Panc1 (cell line): ENCODE results near the gene HNRNPA3. TPM values are rescaled to one million over a fixed set of nuclear protein-coding genes. Genes with fewer than 3 reads are reported as not detected.

Source experiments
- ATAC-seq: fragments of 200-7000 bp; cut with Tn5 transposase; 2 replicates; pipeline ENCODE4 v1.9.1; 2020; ENCODE audit warnings: mild to moderate bottlenecking, moderate library complexity
- BruUV-seq: library from RNA; stranded (reverse); fragments of 400-500 nt; replicated peaks from 2 replicates; lab custom pipeline; 2021; lab: Mats Ljungman, UMichigan
- CTCF ChIA-PET: fragments of 300-600 bp; sonication (Branson Sonifier 250); formaldehyde crosslinking; loops from one replicate; lab custom pipeline; 2022; ENCODE audit warnings: antibody characterized with exemption; lab: Charles Lee
- POLR2A ChIA-PET: fragments of 300-600 bp; sonication (Branson Sonifier 250); formaldehyde crosslinking; loops from one replicate; lab custom pipeline; 2022; ENCODE audit warnings: antibody characterized with exemption; lab: Charles Lee
- DNase-seq: peaks from one replicate; pipeline ENCODE4 v3.0.0-alpha.2; 2010; ENCODE audit warnings: low read depth, low spot score
- H3K27ac ChIP-seq: 2 replicates; pipeline ENCODE4 v1.5.1; 2011; ENCODE audit warnings: mild to moderate bottlenecking, low read length, inconsistent platforms
- H3K27me3 ChIP-seq: fragments of 200-500 bp; sonication (Bioruptor generic); 2 replicates; pipeline ENCODE4 v1.6.0; 2014; ENCODE audit warnings: low read length, inconsistent platforms; ENCODE audit not compliant: control insufficient read depth, insufficient read depth
- H3K36me3 ChIP-seq: fragments of 200-500 bp; sonication (Bioruptor generic); 2 replicates; pipeline ENCODE4 v1.5.1; 2014; ENCODE audit warnings: inconsistent platforms, mild to moderate bottlenecking, low read length, moderate library complexity; ENCODE audit not compliant: control insufficient read depth, insufficient read depth
- H3K4me1 ChIP-seq: 2 replicates; pipeline ENCODE4 v1.5.1; 2011; ENCODE audit warnings: inconsistent platforms, mild to moderate bottlenecking, low read length, moderate library complexity; ENCODE audit not compliant: control insufficient read depth, insufficient read depth
- H3K4me3 ChIP-seq, 2 experiments: 2 replicates each; pipeline ENCODE4 v1.5.1; 2011 to 2012; ENCODE audit warnings: low read depth in 2 of 2, low read length in 2 of 2, mild to moderate bottlenecking in 2 of 2, inconsistent platforms in 1 of 2, moderate library complexity in 1 of 2
- H3K9me3 ChIP-seq: fragments of 200-500 bp; sonication (Bioruptor generic); 2 replicates; pipeline ENCODE4 v1.5.1; 2014; ENCODE audit warnings: low read depth, mild to moderate bottlenecking, inconsistent platforms, low read length, moderate library complexity; ENCODE audit not compliant: control insufficient read depth, insufficient read depth
- POLR2AphosphoS5 ChIP-seq: IDR thresholded peaks from 2 replicates; pipeline ENCODE4 v1.6.1; 2012; ENCODE audit warnings: mild to moderate bottlenecking, low read depth, low read length, moderate library complexity
- SIN3A ChIP-seq: IDR thresholded peaks from 2 replicates; pipeline ENCODE4 v1.6.1; 2012; ENCODE audit warnings: low read depth, mild to moderate bottlenecking, low read length, moderate library complexity, borderline replicate concordance; ENCODE audit not compliant: insufficient read depth
- TCF7L2 ChIP-seq: IDR thresholded peaks from 2 replicates; pipeline ENCODE4 v1.6.1; 2011; ENCODE audit warnings: mild to moderate bottlenecking, low read depth, low read length, inconsistent platforms
- in situ Hi-C: cut with HindIII; loops from 2 replicates; pipeline ENCODE4 v1.10.0; 2016; ENCODE audit warnings: low sequenced_read_pairs, low pct_unique_long_range_greater_than_20kb
- intact Hi-C: fragments of 100-400 bp; cut with micrococcal nuclease; formaldehyde crosslinking; loops from one replicate; pipeline ENCODE4 v1.10.0; 2022; ENCODE audit not compliant: unreplicated experiment
- total RNA-seq: library from RNA; stranded (reverse); gene quantifications from one replicate; pipeline ENCODE4 v1.2.1, GENCODE V29; 2021; ENCODE audit not compliant: unreplicated experiment
- TF ChIP-seq, protein P1 (sequence below), 2 experiments: IDR thresholded peaks; 2 replicates each; pipeline ENCODE4 v1.6.1; 2011 to 2012; ENCODE audit warnings: low read depth in 2 of 2, control low read depth in 1 of 2, low read length in 1 of 2, mild to moderate bottlenecking in 1 of 2, moderate library complexity in 1 of 2; ENCODE audit not compliant: insufficient read depth in 1 of 2
- TF ChIP-seq, protein P2 (sequence below): fragments of 450-650 bp; IDR thresholded peaks from 2 replicates; pipeline ENCODE4 v1.5.1; 2017; ENCODE audit warnings: mild to moderate bottlenecking

HNRNPA3 gene
- total RNA-seq, 1 experiment from 2014 or later = 228 TPM

DNA sequence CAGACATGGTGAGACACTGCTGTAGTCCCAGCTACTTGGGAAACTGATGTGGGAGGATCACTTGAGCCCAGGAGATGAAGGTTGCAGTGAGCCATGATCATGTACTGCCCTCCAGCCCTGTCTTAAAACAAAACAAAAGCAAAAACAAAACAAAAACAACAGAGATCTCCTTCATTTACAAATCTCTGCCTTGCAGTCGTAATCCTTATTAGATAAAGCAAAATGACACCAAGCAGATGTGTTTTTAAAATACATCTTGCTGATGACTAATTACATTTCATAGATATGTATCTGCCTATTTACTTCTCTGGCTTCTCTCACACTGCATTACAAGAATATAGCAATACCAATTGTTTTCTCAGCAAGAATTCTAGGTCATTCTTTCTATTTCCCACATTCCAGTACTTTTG is 29.1 kb downstream of the HNRNPA3 start:
- no peaks in the 10 kb centered on the region for H3K36me3 ChIP-seq
- CTCF ChIA-PET = interaction anchor here (0.6 kb wide), 1 partner anchor 75 kb away, joined by 4 read pairs; no protein-coding TSS in a partner anchor
- ATAC-seq = 0 out of 2 replicates have a peak, but pooled peaks have one; percentile 11
- H3K4me3 ChIP-seq = peak overlapping the region; percentile 12 to 14; a peak in 3 of 4 replicates
- H3K4me1 ChIP-seq = peaks cover 97% of the 10 kb centered on the region
- no peaks in the 10 kb centered on the region for H3K27me3 ChIP-seq
- in situ Hi-C loops (no loop called here), intact Hi-C loops (loop anchor here (10.0 kb wide), 1 partner anchor 153 kb away; the partner anchor contains the start of gene AGPS)
- TF ChIP-seq, protein P1, sequence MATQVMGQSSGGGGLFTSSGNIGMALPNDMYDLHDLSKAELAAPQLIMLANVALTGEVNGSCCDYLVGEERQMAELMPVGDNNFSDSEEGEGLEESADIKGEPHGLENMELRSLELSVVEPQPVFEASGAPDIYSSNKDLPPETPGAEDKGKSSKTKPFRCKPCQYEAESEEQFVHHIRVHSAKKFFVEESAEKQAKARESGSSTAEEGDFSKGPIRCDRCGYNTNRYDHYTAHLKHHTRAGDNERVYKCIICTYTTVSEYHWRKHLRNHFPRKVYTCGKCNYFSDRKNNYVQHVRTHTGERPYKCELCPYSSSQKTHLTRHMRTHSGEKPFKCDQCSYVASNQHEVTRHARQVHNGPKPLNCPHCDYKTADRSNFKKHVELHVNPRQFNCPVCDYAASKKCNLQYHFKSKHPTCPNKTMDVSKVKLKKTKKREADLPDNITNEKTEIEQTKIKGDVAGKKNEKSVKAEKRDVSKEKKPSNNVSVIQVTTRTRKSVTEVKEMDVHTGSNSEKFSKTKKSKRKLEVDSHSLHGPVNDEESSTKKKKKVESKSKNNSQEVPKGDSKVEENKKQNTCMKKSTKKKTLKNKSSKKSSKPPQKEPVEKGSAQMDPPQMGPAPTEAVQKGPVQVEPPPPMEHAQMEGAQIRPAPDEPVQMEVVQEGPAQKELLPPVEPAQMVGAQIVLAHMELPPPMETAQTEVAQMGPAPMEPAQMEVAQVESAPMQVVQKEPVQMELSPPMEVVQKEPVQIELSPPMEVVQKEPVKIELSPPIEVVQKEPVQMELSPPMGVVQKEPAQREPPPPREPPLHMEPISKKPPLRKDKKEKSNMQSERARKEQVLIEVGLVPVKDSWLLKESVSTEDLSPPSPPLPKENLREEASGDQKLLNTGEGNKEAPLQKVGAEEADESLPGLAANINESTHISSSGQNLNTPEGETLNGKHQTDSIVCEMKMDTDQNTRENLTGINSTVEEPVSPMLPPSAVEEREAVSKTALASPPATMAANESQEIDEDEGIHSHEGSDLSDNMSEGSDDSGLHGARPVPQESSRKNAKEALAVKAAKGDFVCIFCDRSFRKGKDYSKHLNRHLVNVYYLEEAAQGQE (IDR thresholded peaks at IDR 0.05; ENCODE audit: insufficient read depth in 1 of 2, low read depth in 2 of 2, low read length in 1 of 2) = no peak
- TF ChIP-seq POLR2AphosphoS5 = peak; percentile 23; the same call in 1 of the 2 replicates
- H3K9me3 ChIP-seq = no peaks in the 10 kb centered on the region
- POLR2A ChIA-PET = interaction anchor here (1.4 kb wide), 1 partner anchor 22 kb away, joined by 4 read pairs; no protein-coding TSS in a partner anchor
- DNase-seq = no peak
- H3K27ac ChIP-seq = peak overlapping the region; percentile 94
- no TSS peak for BruUV-seq

DNA sequence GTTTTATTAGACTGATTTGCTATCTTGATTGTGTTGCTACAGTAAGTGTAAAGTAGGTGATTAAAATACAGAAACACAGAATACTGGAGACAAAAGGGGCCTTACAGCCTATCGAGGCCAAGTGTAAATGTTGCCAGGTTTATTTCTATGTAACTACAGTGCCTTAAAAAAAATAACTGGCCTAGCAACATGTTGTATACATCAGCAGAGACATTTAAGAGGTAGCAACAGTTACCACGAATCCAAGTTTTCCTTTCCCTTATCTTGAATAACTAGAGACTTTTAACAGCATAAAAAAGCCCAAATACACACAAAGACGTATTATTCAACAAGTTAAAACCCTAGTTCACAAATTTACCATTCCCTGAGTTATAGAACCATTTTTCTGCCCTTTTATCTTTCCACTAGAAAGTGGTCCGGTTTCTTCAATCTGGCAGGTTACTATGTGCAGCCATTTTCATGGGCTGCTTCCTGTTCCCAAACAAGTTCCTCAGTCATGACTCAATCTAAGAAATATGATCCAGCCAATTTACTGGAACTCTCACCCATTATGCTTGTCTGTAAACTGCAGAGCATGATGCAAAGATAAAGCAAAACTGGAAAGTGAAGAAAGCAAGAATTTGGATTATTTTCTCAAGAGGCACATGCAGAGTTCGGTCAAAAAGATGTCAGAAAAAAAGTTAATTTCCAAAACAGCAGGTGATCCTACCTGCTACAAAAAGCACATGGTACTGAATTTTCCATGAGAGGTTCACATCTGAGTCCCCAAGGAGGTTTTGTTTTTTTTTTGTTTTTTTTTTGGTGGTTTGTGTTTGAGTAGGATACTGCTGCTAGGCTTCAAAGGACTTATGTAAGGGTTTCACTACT is 29.8 kb downstream of the HNRNPA3 start:
- TF ChIP-seq SIN3A (no peak), TCF7L2 (peak; percentile 75), POLR2AphosphoS5 (peak; percentile 55; the same call in 1 of the 2 replicates)
- TF ChIP-seq, protein P1 (IDR thresholded peaks at IDR 0.05; ENCODE audit: insufficient read depth in 1 of 2, low read depth in 2 of 2, low read length in 1 of 2) = peak in 1 of 2 experiments; percentile 27; a peak in 1 of 4 replicates
- TF ChIP-seq, protein P2, sequence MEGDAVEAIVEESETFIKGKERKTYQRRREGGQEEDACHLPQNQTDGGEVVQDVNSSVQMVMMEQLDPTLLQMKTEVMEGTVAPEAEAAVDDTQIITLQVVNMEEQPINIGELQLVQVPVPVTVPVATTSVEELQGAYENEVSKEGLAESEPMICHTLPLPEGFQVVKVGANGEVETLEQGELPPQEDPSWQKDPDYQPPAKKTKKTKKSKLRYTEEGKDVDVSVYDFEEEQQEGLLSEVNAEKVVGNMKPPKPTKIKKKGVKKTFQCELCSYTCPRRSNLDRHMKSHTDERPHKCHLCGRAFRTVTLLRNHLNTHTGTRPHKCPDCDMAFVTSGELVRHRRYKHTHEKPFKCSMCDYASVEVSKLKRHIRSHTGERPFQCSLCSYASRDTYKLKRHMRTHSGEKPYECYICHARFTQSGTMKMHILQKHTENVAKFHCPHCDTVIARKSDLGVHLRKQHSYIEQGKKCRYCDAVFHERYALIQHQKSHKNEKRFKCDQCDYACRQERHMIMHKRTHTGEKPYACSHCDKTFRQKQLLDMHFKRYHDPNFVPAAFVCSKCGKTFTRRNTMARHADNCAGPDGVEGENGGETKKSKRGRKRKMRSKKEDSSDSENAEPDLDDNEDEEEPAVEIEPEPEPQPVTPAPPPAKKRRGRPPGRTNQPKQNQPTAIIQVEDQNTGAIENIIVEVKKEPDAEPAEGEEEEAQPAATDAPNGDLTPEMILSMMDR = no peak
- Histone ChIP-seq H3K4me1 (peaks cover 97% of the 10 kb centered on the region), H3K27me3 (no peaks in the 10 kb centered on the region), H3K4me3 (peak overlapping the region; percentile 12 to 26), H3K9me3 (no peaks in the 10 kb centered on the region), H3K27ac (peak overlapping the region; percentile 94), H3K36me3 (no peaks in the 10 kb centered on the region; the same call in 1 of the 2 replicates)
- ChIA-PET CTCF (no interaction called here), POLR2A (interaction anchor here (1.4 kb wide), 1 partner anchor 21 kb away, joined by 4 read pairs; no protein-coding TSS in a partner anchor)
- in situ Hi-C loops = no loop called here
- peak; percentile 84 for DNase-seq
- intact Hi-C loops = loop anchor here (10.0 kb wide), 1 partner anchor 152 kb away; the partner anchor contains the start of gene AGPS
- peak; percentile 73 for ATAC-seq
- BruUV-seq = TSS peak; percentile 11
